Osteoblast (primary cell): ENCODE measurements around the gene MKLN1. TPM values are rescaled to one million over a fixed set of nuclear protein-coding genes. Genes with fewer than 3 reads are reported as not detected.

Experiments
- DNase-seq: peaks from one replicate; pipeline ENCODE4 v3.0.0; 2011; ENCODE audit warnings: low spot score, mixed read lengths; ENCODE audit not compliant: insufficient read length; ENCODE audit errors: missing footprints
- H2AFZ ChIP-seq: 2 replicates; pipeline ENCODE4 v1.6.0; 2011; ENCODE audit warnings: mild to moderate bottlenecking, low read length
- H3K27ac ChIP-seq: 2 replicates; pipeline ENCODE4 v1.5.1; 2011; ENCODE audit warnings: mild to moderate bottlenecking, low read depth, low read length, moderate library complexity
- H3K27me3 ChIP-seq: 2 replicates; pipeline ENCODE4 v1.6.0; 2012; ENCODE audit warnings: mild to moderate bottlenecking, control low read depth, inconsistent platforms, low read length, moderate library complexity; ENCODE audit not compliant: insufficient read depth
- H3K36me3 ChIP-seq: 2 replicates; pipeline ENCODE4 v1.5.1; 2011; ENCODE audit warnings: mild to moderate bottlenecking, low read length, control low read depth, moderate library complexity; ENCODE audit not compliant: insufficient read depth
- H3K4me1 ChIP-seq: 2 replicates; pipeline ENCODE4 v1.5.1; 2011; ENCODE audit warnings: mild to moderate bottlenecking, low read length, control low read depth, moderate library complexity; ENCODE audit not compliant: insufficient read depth
- H3K4me2 ChIP-seq: 2 replicates; pipeline ENCODE4 v1.6.0; 2011; ENCODE audit warnings: mild to moderate bottlenecking, low read length; ENCODE audit not compliant: insufficient read depth
- H3K4me3 ChIP-seq: fragments of 200-600 bp; sonication (generic); 3 replicates; pipeline ENCODE4 v1.5.1; 2012; ENCODE audit warnings: mild to moderate bottlenecking, low read length, inconsistent platforms; ENCODE audit not compliant: insufficient read depth
- H3K79me2 ChIP-seq: 2 replicates; pipeline ENCODE4 v1.6.0; 2012; ENCODE audit warnings: mild to moderate bottlenecking, low read length, control low read depth, inconsistent platforms; ENCODE audit not compliant: insufficient read depth
- H3K9me3 ChIP-seq: 2 replicates; pipeline ENCODE4 v1.5.1; 2011; ENCODE audit warnings: low read depth, low read length, control low read depth
- H4K20me1 ChIP-seq: 2 replicates; pipeline ENCODE4 v1.6.0; 2012; ENCODE audit warnings: mild to moderate bottlenecking, low read length, control low read depth; ENCODE audit not compliant: insufficient read depth
- CTCF ChIP-seq: IDR thresholded peaks from 2 replicates; pipeline ENCODE4 v1.5.1; 2011; ENCODE audit warnings: mild to moderate bottlenecking, low read depth, low read length, moderate library complexity; ENCODE audit errors: extremely low read depth
- total RNA-seq: library from RNA; depleted of rRNA; stranded (reverse); fragments of >200 nt; gene quantifications from 2 replicates; pipeline ENCODE4 v1.2.3, GENCODE V29; 2012

MKLN1 gene
- total RNA-seq, 1 donor = 52.8 TPM

DNA sequence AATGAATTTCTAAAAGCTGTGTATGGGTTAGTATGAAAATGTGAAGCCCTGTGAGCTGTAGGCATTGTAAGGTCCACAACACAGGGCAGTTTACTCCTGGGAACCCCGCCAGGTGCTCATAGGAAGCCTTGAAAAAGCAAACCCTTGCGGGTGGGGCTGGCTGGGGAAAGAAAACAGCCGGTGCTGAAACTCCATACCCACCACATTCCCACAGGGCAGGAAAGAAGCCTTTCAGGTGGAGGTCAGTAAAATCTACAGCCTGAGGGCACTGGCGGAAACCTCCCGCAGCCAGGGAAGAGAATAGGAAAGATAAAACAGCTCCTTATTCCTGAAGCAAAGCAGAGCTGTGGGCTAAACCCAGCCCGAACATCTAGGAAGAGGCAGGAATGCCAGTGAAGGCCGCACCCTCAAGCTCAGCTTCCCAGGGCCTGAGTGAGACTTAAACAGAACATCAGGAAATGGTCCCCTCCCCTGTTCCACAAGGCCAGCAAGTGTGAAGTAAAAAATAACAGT is 194.0 kb downstream of the MKLN1 start:
- Histone ChIP-seq H3K4me1 (peaks cover 6% of the 10 kb centered on the region), H4K20me1 (no peaks in the 10 kb centered on the region), H3K27ac (no peak overlapping the region), H3K9me3 (no peaks in the 10 kb centered on the region), H3K27me3 (no peaks in the 10 kb centered on the region), H2AFZ (no peak overlapping the region), H3K36me3 (no peaks in the 10 kb centered on the region), H3K79me2 (peaks cover 23% of the 10 kb centered on the region), H3K4me2 (no peak overlapping the region), H3K4me3 (no peak overlapping the region)
- TF ChIP-seq CTCF = no peak
- DNase-seq = peak; percentile 69

DNA sequence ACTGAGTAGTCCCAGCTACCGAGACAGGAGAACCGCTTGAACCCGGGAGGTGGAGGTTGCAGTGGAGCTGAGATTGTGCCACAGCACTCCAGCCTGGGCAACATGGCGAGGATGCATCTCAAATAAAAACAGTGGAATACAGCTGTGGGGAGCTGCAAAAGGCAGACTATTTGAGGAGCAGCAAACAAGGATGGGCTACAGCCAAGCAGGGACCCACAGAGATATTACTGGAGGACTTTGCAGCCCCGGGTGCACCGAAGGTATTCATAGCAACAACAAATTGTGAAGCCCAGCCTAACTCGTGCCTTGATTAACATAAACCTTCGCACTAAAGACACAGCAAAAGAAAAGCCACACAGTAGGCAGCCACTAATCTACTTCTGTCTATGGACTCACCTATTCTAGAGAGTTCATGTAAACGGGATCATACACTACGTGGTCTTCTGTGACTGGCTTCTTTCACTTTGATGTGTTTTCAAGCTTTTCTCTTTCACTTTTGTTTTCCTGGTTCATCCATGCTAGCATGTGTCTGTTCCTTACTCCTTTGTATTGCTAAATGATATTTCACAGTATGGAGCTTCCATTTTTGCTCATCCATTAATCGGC is 194.8 kb downstream of the MKLN1 start:
- H3K9me3 ChIP-seq = no peaks in the 10 kb centered on the region
- peak overlapping the region; percentile 59 for H3K4me3 ChIP-seq
- no peaks in the 10 kb centered on the region for H3K36me3 ChIP-seq
- peak; percentile 49 for DNase-seq
- TF ChIP-seq CTCF = no peak
- peaks cover 24% of the 10 kb centered on the region for H3K79me2 ChIP-seq
- peaks cover 6% of the 10 kb centered on the region for H3K4me1 ChIP-seq
- H4K20me1 ChIP-seq = no peaks in the 10 kb centered on the region
- peak overlapping the region; percentile 30 for H3K27ac ChIP-seq
- H3K27me3 ChIP-seq = no peaks in the 10 kb centered on the region
- H3K4me2 ChIP-seq = peak overlapping the region; percentile 86
- peak overlapping the region; percentile 95 for H2AFZ ChIP-seq

GRCh38 chr7:131524115-131524514 is 196.4 kb downstream of the MKLN1 start:
- no peak for TF ChIP-seq CTCF
- no peaks in the 10 kb centered on the region for H3K9me3 ChIP-seq
- no peaks in the 10 kb centered on the region for H3K36me3 ChIP-seq
- H3K4me1 ChIP-seq = peaks cover 6% of the 10 kb centered on the region
- H2AFZ ChIP-seq = no peak overlapping the region
- H3K4me3 ChIP-seq = no peak overlapping the region
- H4K20me1 ChIP-seq = no peaks in the 10 kb centered on the region
- H3K4me2 ChIP-seq = no peak overlapping the region
- no peak overlapping the region for H3K27ac ChIP-seq
- DNase-seq = no peak
- no peaks in the 10 kb centered on the region for H3K27me3 ChIP-seq
- peaks cover 22% of the 10 kb centered on the region for H3K79me2 ChIP-seq

DNA sequence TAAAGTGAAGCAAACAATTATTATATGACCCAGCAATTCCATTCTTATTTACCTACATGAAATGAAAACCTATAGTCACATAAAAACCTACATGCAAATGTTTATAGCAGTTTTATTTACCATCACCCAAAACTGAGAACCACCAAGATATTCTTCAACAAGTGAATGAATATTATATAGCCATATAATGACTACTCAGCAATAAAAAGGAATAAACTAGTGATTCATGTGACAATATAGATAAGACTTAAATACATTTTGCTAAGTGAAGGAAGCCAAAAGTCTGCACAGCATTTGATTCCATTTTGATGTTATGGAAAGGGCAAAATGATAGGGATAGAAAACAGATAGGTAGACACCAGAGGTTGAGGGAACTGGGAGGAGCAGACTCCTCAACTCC is 197.0 kb downstream of the MKLN1 start:
- Histone ChIP-seq H2AFZ (no peak overlapping the region), H4K20me1 (no peaks in the 10 kb centered on the region), H3K4me2 (no peak overlapping the region), H3K4me1 (peaks cover 6% of the 10 kb centered on the region), H3K9me3 (no peaks in the 10 kb centered on the region), H3K79me2 (peaks cover 22% of the 10 kb centered on the region), H3K36me3 (no peaks in the 10 kb centered on the region), H3K27me3 (no peaks in the 10 kb centered on the region), H3K27ac (no peak overlapping the region), H3K4me3 (no peak overlapping the region)
- no peak for TF ChIP-seq CTCF
- peak; percentile 15 for DNase-seq
